GM19455 (cell line): ENCODE measurements around the gene TGFBR3.

Experiments used
- ATAC-seq: cut with Tn5 transposase; IDR thresholded peaks from one replicate; pipeline ENCODE4 v1.9.1; 2021; ENCODE audit not compliant: unreplicated experiment

TGFBR3 gene

GRCh38 chr1:91699339-91699974 lies 186.5 kb downstream of the TGFBR3 start:
- ATAC-seq = no peak

- ATAC-seq = no peak
Measured at GRCh38 chr1:91697861-91698260, 188.1 kb downstream of the TGFBR3 start.

- peak; percentile 91 for ATAC-seq
Measured at GRCh38 chr1:91697416-91697815, 188.5 kb downstream of the TGFBR3 start.

GRCh38 chr1:91696321-91696720 lies 189.6 kb downstream of the TGFBR3 start:
- no peak for ATAC-seq

GRCh38 chr1:91693557-91693956 lies 192.4 kb downstream of the TGFBR3 start:
- ATAC-seq = no peak

- no peak for ATAC-seq
Measured at GRCh38 chr1:91691525-91691924, 194.4 kb downstream of the TGFBR3 start.

GRCh38 chr1:91689641-91690481 lies 196.1 kb downstream of the TGFBR3 start:
- ATAC-seq = no peak

GRCh38 chr1:91687452-91687851 lies 198.5 kb downstream of the TGFBR3 start:
- ATAC-seq = no peak

GRCh38 chr1:91685994-91686393 lies 200.0 kb downstream of the TGFBR3 start:
- ATAC-seq = no peak

GRCh38 chr1:91684481-91685196 lies 201.3 kb downstream of the TGFBR3 start:
- ATAC-seq = no peak

GRCh38 chr1:91683598-91683951 lies 202.4 kb downstream of the TGFBR3 start:
- ATAC-seq = no peak

- no peak for ATAC-seq
Measured at GRCh38 chr1:91682882-91683597, 202.9 kb downstream of the TGFBR3 start.

GRCh38 chr1:91680556-91681155 lies 205.3 kb downstream of the TGFBR3 start:
- ATAC-seq = no peak

GRCh38 chr1:91679446-91679845 lies 206.5 kb downstream of the TGFBR3 start:
- ATAC-seq = no peak

GRCh38 chr1:91676030-91676429 lies 209.9 kb downstream of the TGFBR3 start:
- no peak for ATAC-seq

GRCh38 chr1:91674107-91674506 lies 211.8 kb downstream of the TGFBR3 start:
- ATAC-seq = no peak

- no peak for ATAC-seq
Measured at GRCh38 chr1:91673613-91674012, 212.3 kb downstream of the TGFBR3 start.

- no peak for ATAC-seq
Measured at GRCh38 chr1:91672601-91673161, 213.3 kb downstream of the TGFBR3 start.

GRCh38 chr1:91670781-91671180 lies 215.2 kb downstream of the TGFBR3 start:
- no peak for ATAC-seq

- no peak for ATAC-seq
Measured at GRCh38 chr1:91669584-91670350, 216.2 kb downstream of the TGFBR3 start.
